WTC11 (cell line): ENCODE data around the gene MAP7D1.

ENCODE experiments used
- CREB1 ChIP-seq: sonication (generic); formaldehyde crosslinking; IDR thresholded peaks from 2 replicates; pipeline ENCODE4 v1.8.0; 2023; ENCODE audit warnings: mild to moderate bottlenecking, missing genetic modification reagents
- CREM ChIP-seq: sonication (generic); formaldehyde crosslinking; IDR thresholded peaks from 2 replicates; pipeline ENCODE4 v1.8.1; 2022; ENCODE audit warnings: mild to moderate bottlenecking, missing genetic modification reagents, moderate library complexity
- SP1 ChIP-seq: sonication (generic); formaldehyde crosslinking; conservative IDR thresholded peaks from 2 replicates; pipeline ENCODE4 v1.8.1; 2022; ENCODE audit warnings: missing genetic modification reagents
- ZNF671 ChIP-seq: fragments of 250-450 bp; sonication (Bioruptor Pico); IDR thresholded peaks from 2 replicates; pipeline ENCODE4 v1.8.0; 2021; ENCODE audit warnings: mild to moderate bottlenecking
- TF ChIP-seq, protein P1 (sequence below): fragments of 200-600 bp; IDR thresholded peaks from 2 replicates; pipeline ENCODE4 v1.8.0; 2022; ENCODE audit warnings: antibody characterized with exemption
- TF ChIP-seq, protein P2 (sequence below): fragments of 250-450 bp; sonication (Bioruptor Pico); IDR thresholded peaks from 2 replicates; pipeline ENCODE4 v2.1.2; 2022; ENCODE audit warnings: mild to moderate bottlenecking, moderate library complexity

DNA sequence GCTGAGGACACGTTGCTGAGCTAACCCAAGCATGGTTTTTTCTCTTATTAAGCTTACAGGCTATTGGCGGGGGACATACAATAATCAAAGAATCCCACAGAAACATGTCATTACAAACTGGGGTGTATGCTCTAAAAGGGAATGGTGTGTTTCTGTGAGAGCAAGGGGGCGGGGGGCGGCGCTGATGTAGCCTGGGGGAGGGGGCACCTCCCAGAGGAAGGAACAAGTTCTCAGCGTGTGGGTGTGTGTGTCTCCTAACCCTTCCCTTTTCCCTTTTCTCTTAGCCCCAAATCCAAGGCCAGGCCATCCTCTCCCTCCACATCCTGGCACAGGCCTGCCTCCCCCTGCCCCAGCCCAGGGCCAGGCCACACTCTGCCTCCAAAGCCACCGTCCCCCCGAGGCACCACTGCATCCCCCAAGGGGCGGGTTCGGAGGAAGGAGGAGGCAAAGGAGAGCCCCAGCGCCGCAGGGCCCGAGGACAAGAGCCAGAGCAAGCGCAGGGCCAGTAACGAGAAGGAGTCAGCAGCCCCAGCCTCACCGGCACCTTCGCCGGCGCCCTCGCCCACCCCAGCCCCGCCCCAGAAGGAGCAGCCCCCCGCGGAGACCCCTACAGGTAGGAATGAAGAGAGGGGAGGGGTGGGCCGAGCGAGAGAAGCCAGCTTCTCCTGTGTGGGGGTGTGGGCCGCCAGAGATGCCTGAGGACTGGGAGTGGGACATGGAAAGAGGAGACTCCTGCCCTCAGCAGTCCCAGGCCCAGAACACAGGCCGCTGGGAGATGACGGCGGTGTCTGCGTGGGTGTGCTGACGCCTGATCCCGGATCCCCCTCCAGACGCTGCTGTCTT is 21.9 kb downstream of the MAP7D1 start:
- TF ChIP-seq ZNF671 (CRISPR knock-in tag), result no peak
- TF ChIP-seq, protein P1, sequence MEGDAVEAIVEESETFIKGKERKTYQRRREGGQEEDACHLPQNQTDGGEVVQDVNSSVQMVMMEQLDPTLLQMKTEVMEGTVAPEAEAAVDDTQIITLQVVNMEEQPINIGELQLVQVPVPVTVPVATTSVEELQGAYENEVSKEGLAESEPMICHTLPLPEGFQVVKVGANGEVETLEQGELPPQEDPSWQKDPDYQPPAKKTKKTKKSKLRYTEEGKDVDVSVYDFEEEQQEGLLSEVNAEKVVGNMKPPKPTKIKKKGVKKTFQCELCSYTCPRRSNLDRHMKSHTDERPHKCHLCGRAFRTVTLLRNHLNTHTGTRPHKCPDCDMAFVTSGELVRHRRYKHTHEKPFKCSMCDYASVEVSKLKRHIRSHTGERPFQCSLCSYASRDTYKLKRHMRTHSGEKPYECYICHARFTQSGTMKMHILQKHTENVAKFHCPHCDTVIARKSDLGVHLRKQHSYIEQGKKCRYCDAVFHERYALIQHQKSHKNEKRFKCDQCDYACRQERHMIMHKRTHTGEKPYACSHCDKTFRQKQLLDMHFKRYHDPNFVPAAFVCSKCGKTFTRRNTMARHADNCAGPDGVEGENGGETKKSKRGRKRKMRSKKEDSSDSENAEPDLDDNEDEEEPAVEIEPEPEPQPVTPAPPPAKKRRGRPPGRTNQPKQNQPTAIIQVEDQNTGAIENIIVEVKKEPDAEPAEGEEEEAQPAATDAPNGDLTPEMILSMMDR, result no peak
- TF ChIP-seq CREM (CRISPR knock-in tag), result no peak
- TF ChIP-seq, protein P2, sequence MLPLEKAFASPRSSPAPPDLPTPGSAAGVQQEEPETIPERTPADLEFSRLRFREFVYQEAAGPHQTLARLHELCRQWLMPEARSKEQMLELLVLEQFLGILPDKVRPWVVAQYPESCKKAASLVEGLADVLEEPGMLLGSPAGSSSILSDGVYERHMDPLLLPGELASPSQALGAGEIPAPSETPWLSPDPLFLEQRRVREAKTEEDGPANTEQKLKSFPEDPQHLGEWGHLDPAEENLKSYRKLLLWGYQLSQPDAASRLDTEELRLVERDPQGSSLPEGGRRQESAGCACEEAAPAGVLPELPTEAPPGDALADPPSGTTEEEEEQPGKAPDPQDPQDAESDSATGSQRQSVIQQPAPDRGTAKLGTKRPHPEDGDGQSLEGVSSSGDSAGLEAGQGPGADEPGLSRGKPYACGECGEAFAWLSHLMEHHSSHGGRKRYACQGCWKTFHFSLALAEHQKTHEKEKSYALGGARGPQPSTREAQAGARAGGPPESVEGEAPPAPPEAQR (CRISPR knock-in tag), result no peak
- TF ChIP-seq CREB1 (CRISPR knock-in tag), result no peak
- no peak; the same call in 1 of the 2 replicates for TF ChIP-seq SP1
